ENCODE results near the gene POLD2.
A peak's percentile ranks its signal among the peaks of the same experiment; 100 is the strongest.

Gene POLD2

DNA sequence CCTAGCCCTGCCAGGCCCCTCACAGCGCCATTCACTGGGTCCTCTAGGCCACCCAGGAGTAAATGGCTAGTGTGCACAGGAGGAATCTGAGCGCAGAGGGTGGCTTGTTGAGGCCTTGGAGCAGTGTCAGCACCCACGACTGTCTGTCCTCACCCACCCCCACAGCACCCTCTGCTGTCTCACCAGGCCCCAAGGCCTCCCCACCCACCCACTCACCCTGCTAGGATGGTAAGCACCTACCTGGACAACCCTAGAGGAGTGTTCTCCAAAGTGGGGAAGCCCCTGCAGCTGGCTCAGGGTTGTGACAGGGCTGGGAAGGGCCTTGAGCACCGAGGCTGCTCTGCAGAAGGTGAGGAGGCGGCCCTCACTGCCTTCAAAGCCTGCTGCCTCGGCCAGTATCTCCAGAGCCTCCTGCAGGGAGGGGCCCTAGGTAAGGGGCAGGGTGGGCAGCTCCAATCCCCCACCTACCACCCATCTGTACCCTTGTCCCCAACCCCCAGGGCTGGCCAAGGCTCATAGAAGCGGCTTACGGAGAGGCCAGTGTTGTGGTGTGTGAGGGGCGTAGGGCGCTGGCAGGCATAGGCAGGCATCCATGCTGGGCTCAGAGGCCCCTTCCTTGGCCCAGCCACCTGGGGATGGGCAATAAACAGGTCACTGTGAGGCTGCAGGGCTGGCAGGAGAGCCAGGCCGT is 43.9 kb downstream of the POLD2 start:
- DNase-seq = no peak

DNA sequence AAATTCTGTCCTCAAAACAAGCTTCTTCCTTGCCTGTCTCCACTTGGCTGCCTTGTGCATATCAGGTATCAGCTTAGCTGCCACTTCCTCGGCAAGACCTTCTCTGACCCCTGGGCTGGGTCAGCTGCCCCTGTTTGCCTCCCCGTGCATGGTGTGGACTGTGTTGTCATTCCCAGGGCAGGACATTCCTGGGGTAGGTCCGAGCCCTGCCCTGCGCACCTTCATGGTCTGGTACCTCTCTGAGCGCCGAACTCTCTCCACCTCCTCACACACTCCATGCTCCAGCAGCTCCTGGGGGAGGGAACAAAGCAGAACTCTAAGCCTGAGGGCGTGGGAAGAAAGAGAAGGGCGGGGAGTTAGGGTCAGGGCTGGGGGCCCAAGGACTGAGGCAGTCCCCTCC is 44.8 kb downstream of the POLD2 start:
- no peak for DNase-seq

GRCh38 chr7:44077681-44078091 is 45.7 kb downstream of the POLD2 start:
- no peak for DNase-seq

GRCh38 chr7:44077061-44077460 is 46.3 kb downstream of the POLD2 start:
- no peak for DNase-seq

DNA sequence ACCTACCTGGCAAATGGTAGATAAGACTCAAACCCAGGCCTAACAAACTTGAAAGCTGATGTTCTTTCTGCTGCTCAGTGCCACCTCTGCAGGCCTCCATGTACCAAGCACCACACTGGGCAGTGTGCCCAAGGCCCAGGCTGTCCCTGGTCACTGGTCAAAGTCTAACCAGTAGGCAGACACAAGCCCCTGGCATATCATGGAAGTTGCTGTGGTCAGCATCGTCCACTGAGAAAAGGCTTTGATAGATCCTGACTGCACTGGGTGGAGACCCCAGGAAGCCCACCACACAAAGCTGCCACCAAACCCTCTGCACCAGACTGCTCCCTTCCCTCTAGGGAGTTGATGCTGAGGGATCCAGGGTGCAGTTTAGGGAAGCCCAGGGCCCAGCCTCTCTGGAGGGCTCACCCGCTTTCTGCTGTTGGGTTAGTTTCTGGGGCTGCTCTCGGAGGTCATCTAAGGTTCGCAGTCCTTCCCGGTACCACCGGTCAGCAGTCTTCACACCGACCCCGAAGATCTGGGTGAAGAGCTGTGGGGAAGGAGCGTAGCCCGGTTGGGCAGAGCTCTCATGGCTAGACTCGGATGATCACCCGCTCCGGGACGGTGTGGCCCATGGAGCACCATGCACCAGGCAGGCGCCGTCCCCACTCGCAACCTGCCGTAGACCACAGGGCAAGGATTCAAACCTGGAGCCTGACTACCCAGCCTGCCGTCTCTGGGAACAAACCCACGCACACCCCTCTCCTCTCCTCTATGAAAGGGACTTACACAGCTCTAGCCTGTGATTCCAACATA is 47.0 kb downstream of the POLD2 start:
- DNase-seq = no peak

GRCh38 chr7:44075296-44076075 is 47.9 kb downstream of the POLD2 start:
- DNase-seq = no peak

GRCh38 chr7:44074349-44074695 is 49.0 kb downstream of the POLD2 start:
- no peak for DNase-seq

GRCh38 chr7:44073664-44074348 is 49.5 kb downstream of the POLD2 start:
- peak; percentile 86 for DNase-seq

GRCh38 chr7:44072364-44073231 is 50.8 kb downstream of the POLD2 start:
- DNase-seq = peak; percentile 85

- no peak for DNase-seq
Observed at GRCh38 chr7:44071726-44072363, 51.5 kb downstream of the POLD2 start.

GRCh38 chr7:44068054-44068453 is 55.3 kb downstream of the POLD2 start:
- DNase-seq = no peak

DNA sequence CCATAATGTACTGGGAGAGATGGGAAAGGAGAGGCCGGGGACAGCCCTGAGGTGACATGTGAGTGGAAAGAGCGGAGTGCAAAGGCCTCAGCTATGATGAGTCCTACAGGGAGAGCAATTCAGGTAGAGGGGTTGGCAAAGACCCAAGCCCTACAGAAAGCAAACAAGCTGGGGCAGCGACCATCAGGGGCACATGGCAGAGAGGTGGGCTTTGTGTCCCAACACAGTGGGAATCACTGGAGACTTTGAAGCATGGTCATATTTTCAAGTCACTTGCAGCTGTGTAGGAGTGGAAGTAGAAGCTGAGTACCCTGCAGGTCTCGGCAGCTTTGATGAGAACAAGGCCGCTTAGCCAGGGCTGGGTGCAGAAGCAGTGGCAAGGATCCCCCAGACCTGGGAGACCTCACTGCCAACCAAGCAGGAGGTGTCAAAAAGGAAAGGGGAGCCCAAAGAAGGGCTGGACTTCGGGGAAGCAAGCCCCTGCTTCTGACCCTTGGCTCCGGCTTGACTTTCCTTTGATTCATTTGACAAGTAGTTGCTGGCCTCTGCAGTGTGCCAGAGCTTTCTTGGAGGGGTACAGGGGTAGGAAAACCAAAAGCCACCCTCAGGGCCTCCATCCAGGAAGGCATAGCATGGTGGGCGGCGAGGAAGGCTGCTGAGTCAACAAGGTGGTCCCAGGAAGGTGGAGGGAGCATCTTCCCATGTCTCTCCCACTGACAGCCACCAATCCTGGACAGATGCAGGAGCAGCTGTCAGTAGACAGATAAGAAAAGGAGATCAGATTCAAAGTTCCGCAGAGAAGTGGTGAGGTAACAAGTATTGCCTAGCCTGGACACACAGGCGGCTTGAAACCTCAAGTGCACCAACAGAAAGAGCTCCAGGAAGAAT is 56.0 kb downstream of the POLD2 start:
- peak; percentile 18 for DNase-seq

DNA sequence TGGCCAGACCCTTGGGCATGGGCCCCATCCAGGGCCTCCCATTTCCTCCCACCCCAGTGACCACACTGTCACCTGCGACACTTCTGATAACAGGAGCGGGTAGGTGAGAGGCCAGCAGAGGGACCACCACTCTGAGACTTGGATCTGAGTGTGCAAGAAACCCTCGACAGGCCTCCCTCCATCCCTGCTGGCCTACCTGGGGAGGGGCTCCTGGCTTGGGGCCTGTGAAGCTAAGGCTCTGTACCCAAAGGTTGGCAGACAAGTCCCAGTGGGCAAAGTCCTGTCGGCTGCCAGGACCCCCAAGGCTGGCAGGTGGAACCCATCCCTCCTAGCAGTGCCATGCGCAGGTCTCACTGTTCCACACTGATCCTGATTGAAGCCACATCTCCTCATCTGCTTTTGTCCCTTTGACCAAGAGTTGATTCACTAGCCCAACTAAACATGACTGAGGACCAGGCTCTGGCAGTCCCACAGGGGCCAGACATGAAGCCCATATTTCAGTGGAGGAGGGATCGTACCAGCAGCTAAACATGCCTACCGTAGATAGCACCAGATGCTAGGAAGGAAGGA is 56.8 kb downstream of the POLD2 start:
- DNase-seq = no peak

GRCh38 chr7:44066111-44066460 is 57.3 kb downstream of the POLD2 start:
- DNase-seq = peak; percentile 33

- peak; percentile 73 for DNase-seq
Observed at GRCh38 chr7:44065431-44066110, 57.8 kb downstream of the POLD2 start, which contains the start of gene PGAM2. Gene PGAM2, minus strand, starts transcription at chr7:44065567. Its CDS starts 38 bp downstream, at chr7:44065529.

- DNase-seq = peak; percentile 26
Observed at GRCh38 chr7:44064791-44065430, 58.4 kb downstream of the POLD2 start.

All from hematopoietic multipotent progenitor cell treated with erythropoietin and hydrocortisone succinate and interleukin-3 and kit ligand, for 4 days (in vitro differentiated cells).